IPS-11a (cell line): ENCODE data around the gene MYADML2.

ENCODE experiments used
- H3K4me3 ChIP-seq: one replicate; pipeline ENCODE4 v1.5.1; 2013; ENCODE audit warnings: low read depth, low read length, control low read depth

MYADML2 gene

GRCh38 chr17:81940538-81941483 is 6.2 kb downstream of the MYADML2 start:
- H3K4me3 ChIP-seq = no peak overlapping the region

- H3K4me3 ChIP-seq = no peak overlapping the region
These were observed 7.1 kb downstream of the MYADML2 start for GRCh38 chr17:81939881-81940385.

- no peak overlapping the region for H3K4me3 ChIP-seq
These were observed 7.8 kb downstream of the MYADML2 start for GRCh38 chr17:81939218-81939617.

GRCh38 chr17:81935709-81936084 is 11.3 kb downstream of the MYADML2 start:
- peak overlapping the region; percentile 13 for H3K4me3 ChIP-seq

- H3K4me3 ChIP-seq = no peak overlapping the region
These were observed 12.0 kb downstream of the MYADML2 start for GRCh38 chr17:81934850-81935708.

- H3K4me3 ChIP-seq = no peak overlapping the region
These were observed 12.8 kb downstream of the MYADML2 start for GRCh38 chr17:81934098-81934757.

GRCh38 chr17:81933178-81933699 is 13.8 kb downstream of the MYADML2 start:
- no peak overlapping the region for H3K4me3 ChIP-seq

- no peak overlapping the region for H3K4me3 ChIP-seq
These were observed 14.6 kb downstream of the MYADML2 start for GRCh38 chr17:81932333-81932983.

GRCh38 chr17:81931557-81932332 is 15.3 kb downstream of the MYADML2 start:
- H3K4me3 ChIP-seq = no peak overlapping the region

- H3K4me3 ChIP-seq = no peak overlapping the region
These were observed 15.9 kb downstream of the MYADML2 start for GRCh38 chr17:81931189-81931556.

- H3K4me3 ChIP-seq = no peak overlapping the region
These were observed 16.6 kb downstream of the MYADML2 start for GRCh38 chr17:81930142-81931125.

GRCh38 chr17:81929253-81930141 is 17.5 kb downstream of the MYADML2 start:
- H3K4me3 ChIP-seq = no peak overlapping the region

GRCh38 chr17:81928544-81929252 is 18.3 kb downstream of the MYADML2 start:
- peak overlapping the region; percentile 50 for H3K4me3 ChIP-seq

- peak within 1 kb of the TSS; percentile 54 for H3K4me3 ChIP-seq
These were observed 19.1 kb downstream of the MYADML2 start, which contains the start of gene MAFG for GRCh38 chr17:81927653-81928543. MAFG (minus strand) TSS chr17:81927735; CDS start chr17:81923185, 4,550 bp downstream.

- H3K4me3 ChIP-seq = peak overlapping the region; percentile 54
These were observed 19.8 kb downstream of the MYADML2 start for GRCh38 chr17:81927152-81927652.
